ENCODE results near the gene OR1F1. TPM values are rescaled to one million over a fixed set of nuclear protein-coding genes. Genes with fewer than 3 reads are reported as not detected.

OR1F1 gene
- total and polyA plus RNA-seq, 2 donors (not counting 1 experiment from before 2014, with no cell fraction given) = 0.23 TPM; not detected in 1

- no peaks in the 10 kb centered on the region for H3K9me3 ChIP-seq (ENCODE audit: control insufficient read depth, insufficient read depth, low read depth, low read length)
- no peak overlapping the region for H3K9ac ChIP-seq (ENCODE audit: insufficient read depth, low read length)
- DNase-seq (ENCODE audit: low read depth in 2 of 2) = no peak
- no peak for TF ChIP-seq CTCF (conservative IDR thresholded peaks at IDR 0.05 in 1 of 2, IDR thresholded peaks at IDR 0.05 in 1 of 2; ENCODE audit: low read depth in 1 of 2, low read length in 2 of 2)
- H3K27me3 ChIP-seq (ENCODE audit: control insufficient read depth, insufficient read depth, low read length) = peaks cover 4% of the 10 kb centered on the region
- no peaks in the 10 kb centered on the region for H4K20me1 ChIP-seq (ENCODE audit: control insufficient read depth, extremely low read depth, insufficient read depth, low read length)
- H2AFZ ChIP-seq (ENCODE audit: low read length) = no peak overlapping the region
- H3K4me1 ChIP-seq (ENCODE audit: control insufficient read depth, extremely low read depth, insufficient read depth, low read length) = no peaks in the 10 kb centered on the region
- no peaks in the 10 kb centered on the region for H3K36me3 ChIP-seq (ENCODE audit: control insufficient read depth, insufficient read depth, low read length)
- H3K4me3 ChIP-seq (replicated peaks in 1 of 4; ENCODE audit: control extremely low read depth in 1 of 4, insufficient read depth in 1 of 4, low read depth in 3 of 4, low read length in 4 of 4) = no peak overlapping the region
- H3K79me2 ChIP-seq (ENCODE audit: control insufficient read depth, insufficient read depth, low read length) = no peaks in the 10 kb centered on the region
- H3K27ac ChIP-seq (ENCODE audit: insufficient read depth, low read length) = no peak overlapping the region
- H3K4me2 ChIP-seq (ENCODE audit: extremely low read depth, insufficient read depth, low read length) = no peak overlapping the region
These were observed 61.4 kb downstream of the OR1F1 start for GRCh38 chr16:3249451-3249850.

DNA sequence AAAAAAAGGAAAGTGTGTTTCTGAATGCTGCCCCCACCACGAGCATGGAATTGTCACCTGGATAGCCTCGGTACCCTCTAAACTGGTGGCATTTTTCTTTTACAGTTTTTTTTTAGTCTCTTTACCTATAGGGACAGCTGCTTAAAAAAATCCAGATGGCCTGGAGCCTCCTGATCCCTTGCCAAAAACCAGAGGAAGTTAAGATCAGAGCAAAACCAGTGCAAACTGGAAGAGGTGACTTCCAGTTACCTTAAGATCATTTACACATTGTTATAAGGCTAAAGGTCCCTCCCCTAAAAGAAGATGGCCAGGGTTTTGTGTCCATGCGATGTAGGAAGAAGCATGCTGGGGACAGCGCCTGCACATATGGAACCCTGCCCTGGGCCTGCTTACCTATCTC lies 65.0 kb downstream of the OR1F1 start:
- Histone ChIP-seq H3K4me2 (ENCODE audit: extremely low read depth, insufficient read depth, low read length) (no peak overlapping the region), H4K20me1 (ENCODE audit: control insufficient read depth, extremely low read depth, insufficient read depth, low read length) (no peaks in the 10 kb centered on the region), H3K27ac (ENCODE audit: insufficient read depth, low read length) (no peak overlapping the region), H3K27me3 (ENCODE audit: control insufficient read depth, insufficient read depth, low read length) (peaks cover 4% of the 10 kb centered on the region), H3K79me2 (ENCODE audit: control insufficient read depth, insufficient read depth, low read length) (no peaks in the 10 kb centered on the region), H3K9me3 (ENCODE audit: control insufficient read depth, insufficient read depth, low read depth, low read length) (no peaks in the 10 kb centered on the region), H3K9ac (ENCODE audit: insufficient read depth, low read length) (no peak overlapping the region), H3K4me1 (ENCODE audit: control insufficient read depth, extremely low read depth, insufficient read depth, low read length) (no peaks in the 10 kb centered on the region), H2AFZ (ENCODE audit: low read length) (no peak overlapping the region), H3K4me3 (replicated peaks in 1 of 4; ENCODE audit: control extremely low read depth in 1 of 4, insufficient read depth in 1 of 4, low read depth in 3 of 4, low read length in 4 of 4) (no peak overlapping the region), H3K36me3 (ENCODE audit: control insufficient read depth, insufficient read depth, low read length) (no peaks in the 10 kb centered on the region)
- TF ChIP-seq EZH2 (IDR thresholded peaks at IDR 0.05; ENCODE audit: low read length, missing control alignments) (no peak), CTCF (conservative IDR thresholded peaks at IDR 0.05 in 1 of 2, IDR thresholded peaks at IDR 0.05 in 1 of 2; ENCODE audit: low read depth in 1 of 2, low read length in 2 of 2) (no peak)
- DNase-seq (ENCODE audit: low read depth in 2 of 2) = no peak

DNA sequence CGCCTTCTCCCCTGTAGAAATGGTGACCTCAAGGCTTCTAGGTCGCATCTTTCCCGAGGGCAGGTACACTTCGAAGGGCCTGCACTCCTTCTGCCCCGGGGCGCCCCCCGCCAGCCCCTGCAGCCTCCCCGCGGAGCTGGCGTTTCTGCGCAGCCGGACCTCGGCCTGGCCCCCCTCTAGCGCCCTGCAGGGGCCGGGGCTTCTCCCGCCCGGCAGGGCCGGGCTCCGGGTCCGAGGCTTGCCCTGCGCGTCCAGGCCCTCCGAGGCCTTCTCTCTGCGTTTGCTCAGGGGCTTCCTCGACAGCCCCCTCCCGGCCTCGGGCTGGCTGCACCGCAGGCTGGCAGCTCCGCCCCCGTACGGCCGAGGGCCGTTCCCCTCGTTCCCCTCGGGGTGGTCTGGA lies 66.3 kb downstream of the OR1F1 start:
- H3K4me1 ChIP-seq (ENCODE audit: control insufficient read depth, extremely low read depth, insufficient read depth, low read length) = no peaks in the 10 kb centered on the region
- H3K4me2 ChIP-seq (ENCODE audit: extremely low read depth, insufficient read depth, low read length) = no peak overlapping the region
- no peak for TF ChIP-seq EZH2 (IDR thresholded peaks at IDR 0.05; ENCODE audit: low read length, missing control alignments)
- no peak for TF ChIP-seq CTCF (conservative IDR thresholded peaks at IDR 0.05 in 1 of 2, IDR thresholded peaks at IDR 0.05 in 1 of 2; ENCODE audit: low read depth in 1 of 2, low read length in 2 of 2)
- H3K4me3 ChIP-seq (replicated peaks in 1 of 4; ENCODE audit: control extremely low read depth in 1 of 4, insufficient read depth in 1 of 4, low read depth in 3 of 4, low read length in 4 of 4) = no peak overlapping the region
- H3K79me2 ChIP-seq (ENCODE audit: control insufficient read depth, insufficient read depth, low read length) = no peaks in the 10 kb centered on the region
- H3K9ac ChIP-seq (ENCODE audit: insufficient read depth, low read length) = no peak overlapping the region
- H4K20me1 ChIP-seq (ENCODE audit: control insufficient read depth, extremely low read depth, insufficient read depth, low read length) = no peaks in the 10 kb centered on the region
- DNase-seq (ENCODE audit: low read depth in 2 of 2) = no peak
- H3K36me3 ChIP-seq (ENCODE audit: control insufficient read depth, insufficient read depth, low read length) = no peaks in the 10 kb centered on the region
- no peak overlapping the region for H2AFZ ChIP-seq (ENCODE audit: low read length)
- no peaks in the 10 kb centered on the region for H3K27me3 ChIP-seq (ENCODE audit: control insufficient read depth, insufficient read depth, low read length)
- H3K27ac ChIP-seq (ENCODE audit: insufficient read depth, low read length) = no peak overlapping the region
- H3K9me3 ChIP-seq (ENCODE audit: control insufficient read depth, insufficient read depth, low read depth, low read length) = no peaks in the 10 kb centered on the region

Other genes starting within 250 kb of the OR1F1 start
- gene KREMEN2, start 223.9 kb upstream of the OR1F1 start, total RNA-seq = not detected in 2 replicates
- not detected in 2 replicates for gene KREMEN2, start 223.9 kb upstream of the OR1F1 start, polyA plus RNA-seq
- gene PAQR4, start 218.9 kb upstream of the OR1F1 start, total RNA-seq = 1.0 and 1.5 TPM in 2 replicates
- 3.0 and 8.7 TPM in 2 replicates for gene PAQR4, start 218.9 kb upstream of the OR1F1 start, polyA plus RNA-seq
- gene PKMYT1, start 207.8 kb upstream of the OR1F1 start, total RNA-seq = 0.26 and 1.2 TPM in 2 replicates
- 2.7 and 8.3 TPM in 2 replicates for gene PKMYT1, start 207.8 kb upstream of the OR1F1 start, polyA plus RNA-seq
- not detected in 2 replicates for gene CLDN9, start 175.3 kb upstream of the OR1F1 start, total RNA-seq
- not detected in 2 replicates for gene CLDN9, start 175.3 kb upstream of the OR1F1 start, polyA plus RNA-seq
- 0.26 TPM in 1 of 2 replicates, not detected in the other for gene CLDN6, start 170.0 kb upstream of the OR1F1 start, total RNA-seq
- 0.03 TPM in 1 of 2 replicates, not detected in the other for gene CLDN6, start 170.0 kb upstream of the OR1F1 start, polyA plus RNA-seq
- gene TNFRSF12A, start 167.8 kb upstream of the OR1F1 start, total RNA-seq = 159 and 196 TPM in 2 replicates
- 80.7 and 110 TPM in 2 replicates for gene TNFRSF12A, start 167.8 kb upstream of the OR1F1 start, polyA plus RNA-seq
- 36.0 and 75.5 TPM in 2 replicates for gene HCFC1R1, start 164.3 kb upstream of the OR1F1 start, total RNA-seq
- gene HCFC1R1, start 164.3 kb upstream of the OR1F1 start, polyA plus RNA-seq = 44.9 and 58.0 TPM in 2 replicates
- 25.4 and 26.6 TPM in 2 replicates for gene THOC6, start 164.2 kb upstream of the OR1F1 start, total RNA-seq
- 17.6 and 19.7 TPM in 2 replicates for gene THOC6, start 164.2 kb upstream of the OR1F1 start, polyA plus RNA-seq
- not detected in 2 replicates for gene BICDL2, start 151.3 kb upstream of the OR1F1 start, total RNA-seq
- gene BICDL2, start 151.3 kb upstream of the OR1F1 start, polyA plus RNA-seq = 0.05 TPM in 1 of 2 replicates, not detected in the other
- not detected in 2 replicates for gene MMP25, start 141.6 kb upstream of the OR1F1 start, total RNA-seq
- gene MMP25, start 141.6 kb upstream of the OR1F1 start, polyA plus RNA-seq = 0.02 and 0.03 TPM in 2 replicates
- gene IL32, start 122.6 kb upstream of the OR1F1 start, total RNA-seq = 4.4 and 5.1 TPM in 2 replicates
- gene IL32, start 122.6 kb upstream of the OR1F1 start, polyA plus RNA-seq = 1.4 and 4.1 TPM in 2 replicates
- not detected in 2 replicates for gene ZSCAN10, start 88.9 kb upstream of the OR1F1 start, total RNA-seq
- 0.02 TPM in 1 of 2 replicates, not detected in the other for gene ZSCAN10, start 88.9 kb upstream of the OR1F1 start, polyA plus RNA-seq
- 16.0 and 16.4 TPM in 2 replicates for gene ZNF205, start 75.6 kb upstream of the OR1F1 start, total RNA-seq
- gene ZNF205, start 75.6 kb upstream of the OR1F1 start, polyA plus RNA-seq = 3.4 and 4.4 TPM in 2 replicates
- gene ZNF213, start 53.2 kb upstream of the OR1F1 start, total RNA-seq = 5.9 and 8.8 TPM in 2 replicates
- gene ZNF213, start 53.2 kb upstream of the OR1F1 start, polyA plus RNA-seq = 0.43 and 0.52 TPM in 2 replicates
- gene ZNF200, start 47.0 kb downstream of the OR1F1 start, total RNA-seq = 8.0 and 8.1 TPM in 2 replicates
- 5.1 and 5.9 TPM in 2 replicates for gene ZNF200, start 47.0 kb downstream of the OR1F1 start, polyA plus RNA-seq
- gene MEFV, start 68.4 kb downstream of the OR1F1 start, total RNA-seq = under 0.01 and 0.17 TPM in 2 replicates
- not detected in 2 replicates for gene MEFV, start 68.4 kb downstream of the OR1F1 start, polyA plus RNA-seq
- gene ZNF263, start 95.3 kb downstream of the OR1F1 start, total RNA-seq = 37.3 and 47.5 TPM in 2 replicates
- gene ZNF263, start 95.3 kb downstream of the OR1F1 start, polyA plus RNA-seq = 9.9 and 11.1 TPM in 2 replicates
- gene TIGD7, start 117.2 kb downstream of the OR1F1 start, total RNA-seq = 9.2 and 9.6 TPM in 2 replicates
- 2.2 and 2.9 TPM in 2 replicates for gene TIGD7, start 117.2 kb downstream of the OR1F1 start, polyA plus RNA-seq
- gene ZNF75A, start 117.3 kb downstream of the OR1F1 start, total RNA-seq = 19.3 and 24.3 TPM in 2 replicates
- 13.4 and 14.4 TPM in 2 replicates for gene ZNF75A, start 117.3 kb downstream of the OR1F1 start, polyA plus RNA-seq
- under 0.01 and 0.17 TPM in 2 replicates for gene OR2C1, start 167.7 kb downstream of the OR1F1 start, total RNA-seq
- gene OR2C1, start 167.7 kb downstream of the OR1F1 start, polyA plus RNA-seq = 0.09 and 0.31 TPM in 2 replicates
- gene ZSCAN32, start 212.8 kb downstream of the OR1F1 start, total RNA-seq = 10.0 and 13.7 TPM in 2 replicates
- 11.3 and 14.1 TPM in 2 replicates for gene ZSCAN32, start 212.8 kb downstream of the OR1F1 start, polyA plus RNA-seq
- gene ZNF174, start 213.0 kb downstream of the OR1F1 start, total RNA-seq = 6.7 and 9.2 TPM in 2 replicates
- 8.5 and 9.1 TPM in 2 replicates for gene ZNF174, start 213.0 kb downstream of the OR1F1 start, polyA plus RNA-seq

All from fibroblast of lung (primary cell).